GM20431 (cell line): ENCODE measurements around the gene GREM1.

Source experiments
- in situ Hi-C: fragments of 300-500 bp; cut with MseI, MboI; formaldehyde crosslinking; loops from one replicate; pipeline ENCODE4 v1.15.0; 2020; ENCODE audit warnings: low sequenced_read_pairs; ENCODE audit not compliant: unreplicated experiment

The GREM1 gene

DNA sequence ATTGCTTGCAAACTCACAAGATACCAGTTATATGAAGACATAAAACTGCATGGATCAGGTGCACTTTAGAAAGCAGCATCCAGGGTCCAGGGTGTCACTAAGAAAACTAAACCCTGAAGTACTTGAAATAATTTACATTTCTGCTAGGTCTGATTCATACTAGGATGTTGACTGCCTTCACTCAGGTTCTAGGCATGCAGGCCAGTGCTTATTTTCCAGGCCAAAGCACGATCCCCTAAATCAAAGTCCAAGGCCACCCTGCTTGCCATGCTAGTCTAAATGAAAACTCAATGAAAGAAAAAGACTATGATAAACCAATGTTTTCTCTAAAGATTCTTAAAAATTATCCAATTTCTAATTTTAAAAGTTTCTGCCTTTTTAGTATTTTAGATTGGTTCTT is 49.4 kb downstream of the GREM1 start:
- in situ Hi-C loops = no loop called here

DNA sequence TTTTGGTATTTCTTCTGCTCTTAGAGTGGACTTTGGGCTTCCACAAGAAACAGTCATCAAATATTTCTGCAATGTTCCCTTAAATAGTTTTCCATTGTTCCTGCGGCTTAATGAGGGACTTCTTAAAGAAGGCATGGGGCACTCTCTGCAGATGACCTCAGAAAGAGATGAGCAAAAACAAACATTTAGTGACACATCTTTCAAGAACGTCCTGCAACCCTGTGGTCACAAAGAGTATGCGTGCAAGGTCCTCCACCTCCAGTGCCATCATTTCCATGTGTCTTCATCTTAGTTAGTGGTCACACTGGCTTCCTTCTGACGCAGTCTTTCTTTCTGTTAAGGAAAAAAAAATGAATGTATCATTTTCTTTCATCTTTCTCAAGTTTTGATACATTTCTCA is 56.2 kb downstream of the GREM1 start:
- in situ Hi-C loops = no loop called here

DNA sequence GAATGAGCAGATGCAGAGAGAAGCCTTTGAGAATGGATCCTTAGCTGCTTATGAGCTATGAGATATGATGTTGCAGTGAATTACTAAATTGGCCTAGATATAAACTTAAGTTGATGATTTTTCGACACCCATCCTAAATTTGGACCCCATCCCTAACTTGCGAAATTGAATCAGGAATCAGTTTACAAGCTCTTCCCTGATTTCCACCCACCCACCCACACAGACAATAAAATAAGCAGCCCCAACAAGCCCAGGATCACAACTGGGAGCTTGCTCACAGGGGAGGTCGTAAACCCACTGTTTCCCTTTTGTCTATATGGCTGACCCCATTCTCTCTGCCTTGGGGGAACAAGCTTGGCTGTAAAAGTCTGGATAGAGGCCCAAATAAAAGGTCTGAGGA is 57.3 kb downstream of the GREM1 start:
- in situ Hi-C loops = no loop called here

DNA sequence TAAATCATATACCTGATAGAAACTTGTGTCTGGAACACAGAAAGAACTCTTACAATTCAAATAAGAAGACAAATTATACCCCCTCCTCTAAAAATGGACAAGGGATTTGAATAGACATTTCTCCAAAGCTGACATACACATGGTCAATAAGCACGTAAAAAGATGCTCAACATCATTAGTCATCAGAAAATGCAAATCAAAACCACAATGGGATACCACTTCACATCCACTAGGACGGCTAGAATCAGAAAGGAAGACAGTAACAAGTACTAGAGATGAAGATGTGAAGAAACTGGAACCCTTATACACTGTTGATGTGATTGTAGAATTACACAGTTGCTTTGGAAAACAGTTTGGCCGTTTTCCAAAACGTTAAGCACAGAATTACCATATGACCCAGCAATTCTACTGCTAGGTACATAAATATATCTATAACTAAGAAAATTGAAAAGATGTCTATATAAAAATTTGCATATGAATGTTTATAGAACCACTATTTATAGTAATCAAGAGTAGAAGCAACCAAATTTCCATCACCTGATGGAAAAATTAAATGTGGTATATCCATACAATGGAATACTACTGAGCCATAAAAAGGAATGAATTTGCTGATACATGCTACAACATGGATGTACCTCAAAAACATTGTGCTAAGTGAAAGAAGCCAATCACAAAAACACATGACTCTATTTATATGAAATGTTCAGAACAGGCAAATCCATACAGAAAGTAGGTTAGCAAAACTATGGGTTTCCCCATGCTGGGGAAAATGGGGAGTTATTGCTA is 60.8 kb downstream of the GREM1 start:
- in situ Hi-C loops = no loop called here

DNA sequence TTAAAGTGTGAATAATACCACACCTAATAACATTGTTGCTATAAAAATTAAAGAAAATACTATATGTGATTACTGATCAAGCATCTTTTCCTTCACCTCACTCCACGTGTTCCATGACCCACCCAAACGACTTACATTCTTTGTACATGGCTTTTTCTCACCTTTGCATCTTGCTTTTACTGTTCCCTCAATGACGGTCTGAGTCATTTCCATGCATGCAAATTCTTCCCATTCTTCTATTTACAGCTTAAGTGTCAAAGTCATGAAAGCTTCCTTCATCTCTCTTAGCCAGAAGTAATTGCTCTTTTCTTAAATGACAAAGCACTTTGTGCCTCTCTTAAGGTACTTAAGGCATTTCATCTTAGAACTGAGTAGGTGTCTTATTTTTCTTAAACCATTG is 64.0 kb downstream of the GREM1 start:
- in situ Hi-C loops = no loop called here

DNA sequence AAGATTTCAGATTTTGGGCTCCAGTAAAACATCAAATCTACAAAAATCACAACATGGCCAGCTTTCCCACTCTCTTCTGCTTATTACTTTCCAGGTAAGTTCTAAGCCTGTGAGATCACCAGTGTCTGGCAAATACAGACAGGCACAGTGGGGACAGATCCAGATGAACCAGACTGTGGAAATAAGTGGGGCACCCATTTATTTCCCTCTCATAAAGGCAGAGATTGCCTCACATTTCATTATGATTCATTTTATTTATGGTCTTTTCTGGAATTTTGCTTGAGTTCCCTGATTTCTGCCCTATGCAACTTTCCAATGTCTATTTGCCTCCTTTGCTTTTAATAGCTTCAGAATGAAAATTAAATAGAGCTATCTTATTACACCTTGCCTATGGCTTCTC is 66.8 kb downstream of the GREM1 start:
- in situ Hi-C loops = no loop called here

DNA sequence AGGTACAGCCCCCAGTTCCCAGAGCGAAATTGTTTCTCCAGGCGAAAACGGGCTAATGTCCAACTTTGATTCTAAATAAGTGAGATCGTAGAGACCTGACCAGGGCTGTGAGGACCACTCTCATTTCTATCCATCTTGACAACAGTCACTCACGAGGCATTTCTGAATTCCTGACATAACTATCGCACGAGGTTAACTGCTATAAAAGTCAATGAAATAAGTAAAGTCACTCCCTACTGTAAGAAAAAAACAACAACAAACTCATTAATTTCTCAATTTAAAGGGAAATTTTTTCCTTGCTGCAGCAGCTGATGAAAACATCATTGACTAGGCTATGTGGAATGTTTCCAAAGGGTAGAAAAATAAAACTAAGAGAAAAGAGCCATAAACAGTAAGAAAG is 69.1 kb downstream of the GREM1 start:
- in situ Hi-C loops = no loop called here

DNA sequence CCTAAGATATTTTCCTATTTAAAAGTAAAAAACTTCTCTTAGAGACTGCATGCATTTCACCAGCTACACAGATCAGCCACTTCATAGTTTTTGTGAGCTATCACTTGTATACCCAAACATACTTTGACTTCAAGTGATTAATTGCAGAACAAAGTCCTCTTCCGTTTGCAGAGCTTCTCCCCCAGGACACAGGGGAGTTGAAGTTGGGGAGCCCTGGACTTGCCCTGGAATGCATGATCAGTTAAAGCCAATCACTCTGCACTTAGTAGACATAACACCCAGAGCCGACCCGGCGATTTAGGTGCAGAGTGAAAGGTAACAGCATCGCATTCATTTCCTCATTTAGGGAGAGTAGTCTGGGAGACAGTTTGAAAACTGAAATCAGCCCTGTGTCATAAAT is 70.1 kb downstream of the GREM1 start:
- in situ Hi-C loops = no loop called here

DNA sequence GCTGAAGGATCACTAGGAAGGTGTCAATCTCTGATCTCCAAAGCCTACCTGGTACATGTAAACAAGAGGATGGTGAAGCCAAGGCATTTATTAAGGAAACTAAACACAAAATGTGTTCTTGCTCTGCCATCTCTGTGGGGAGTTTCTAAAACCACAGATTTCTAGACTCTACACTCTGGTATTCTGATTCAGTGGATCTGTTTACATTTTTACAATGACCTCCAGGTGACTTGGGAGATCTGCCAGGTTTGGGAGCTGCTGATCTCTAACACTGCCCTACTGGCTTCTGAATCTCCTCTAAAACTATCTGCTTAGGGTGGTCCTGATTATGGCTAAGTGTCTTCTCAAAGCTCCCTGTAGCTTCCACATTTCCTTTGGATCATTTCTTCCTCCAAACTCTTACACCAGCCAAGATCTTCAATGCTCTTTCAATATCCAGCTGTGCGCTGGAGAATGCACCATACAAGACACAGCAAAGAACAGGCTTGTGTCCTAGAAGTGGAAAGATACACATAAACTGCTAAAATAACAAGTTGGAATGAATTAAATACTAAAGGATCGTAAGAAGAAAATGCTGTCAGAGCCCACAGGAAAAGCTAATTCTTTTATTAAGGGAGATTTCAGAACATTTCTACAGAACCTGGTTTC is 72.7 kb downstream of the GREM1 start:
- in situ Hi-C loops = no loop called here

DNA sequence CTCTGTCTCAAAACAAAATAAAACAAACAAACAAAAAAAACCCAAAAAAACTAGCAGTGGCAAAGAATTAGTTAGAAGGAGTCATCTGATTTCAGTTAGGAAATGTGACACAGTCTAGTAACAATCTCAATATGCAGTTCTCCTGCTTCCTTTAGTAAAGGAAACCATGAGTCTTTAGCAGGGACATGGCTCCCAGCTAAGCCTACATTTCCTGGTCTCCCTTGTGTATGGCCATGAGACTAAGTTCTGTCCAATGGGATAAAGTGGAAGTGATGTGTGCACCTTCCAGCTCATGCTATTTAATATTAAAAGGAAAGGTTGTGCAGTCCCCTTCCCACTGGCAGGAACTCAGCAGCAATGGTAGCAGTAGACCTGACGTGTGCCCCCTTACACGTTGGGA is 74.6 kb downstream of the GREM1 start:
- in situ Hi-C loops = no loop called here
